Activated CD4-positive, alpha-beta T cell treated with anti-CD3 and anti-CD28 coated beads, Interleukin-10, Interleukin-2, amounts not matched to agents 100 ng/mL and 50 ng/mL, durations not matched to agents 16 hours and 8 hours (primary cell): ENCODE results near the gene MAP3K1.

Experiments used
- DNase-seq: peaks from one replicate; pipeline ENCODE4 v3.0.0-alpha.2; 2020

The MAP3K1 gene

GRCh38 chr5:56850423-56850822 is 35.1 kb downstream of the MAP3K1 start:
- no peak for DNase-seq

DNA sequence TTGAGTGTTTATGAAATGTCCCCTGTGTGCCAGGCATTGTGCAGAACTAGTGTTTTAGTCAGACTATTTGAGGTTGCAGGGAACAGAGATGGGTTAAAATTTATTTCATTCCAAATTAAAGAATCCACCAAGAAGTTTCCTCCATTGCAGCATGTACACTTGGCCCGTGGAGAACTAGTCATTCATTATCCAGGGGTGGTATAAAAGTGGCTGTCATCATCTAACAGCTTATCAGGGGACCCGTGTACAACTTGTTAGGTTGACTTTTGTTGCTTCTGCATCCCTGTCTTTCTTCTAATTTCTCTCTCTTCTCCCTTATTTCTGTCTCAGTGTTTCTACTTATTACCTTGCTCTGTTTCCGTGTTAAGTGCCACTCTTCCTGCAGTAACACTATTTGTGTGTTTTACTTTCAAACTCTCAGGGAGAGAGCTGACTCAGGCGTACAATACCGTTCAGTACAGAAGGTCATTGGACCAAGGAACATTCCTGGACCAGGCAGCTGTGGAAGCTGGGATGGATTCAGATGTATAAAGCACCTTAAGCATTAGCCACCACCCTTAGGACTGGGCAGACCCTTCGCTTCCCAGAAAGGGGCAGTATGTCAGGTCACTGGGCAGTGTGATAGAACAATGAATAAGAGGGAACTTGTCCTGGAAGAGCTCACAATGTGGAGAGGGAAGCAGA is 36.1 kb downstream of the MAP3K1 start:
- no peak for DNase-seq

- DNase-seq = no peak
Measured at GRCh38 chr5:56852228-56853000, 37.1 kb downstream of the MAP3K1 start.

GRCh38 chr5:56853698-56854097 is 38.3 kb downstream of the MAP3K1 start:
- no peak for DNase-seq

DNA sequence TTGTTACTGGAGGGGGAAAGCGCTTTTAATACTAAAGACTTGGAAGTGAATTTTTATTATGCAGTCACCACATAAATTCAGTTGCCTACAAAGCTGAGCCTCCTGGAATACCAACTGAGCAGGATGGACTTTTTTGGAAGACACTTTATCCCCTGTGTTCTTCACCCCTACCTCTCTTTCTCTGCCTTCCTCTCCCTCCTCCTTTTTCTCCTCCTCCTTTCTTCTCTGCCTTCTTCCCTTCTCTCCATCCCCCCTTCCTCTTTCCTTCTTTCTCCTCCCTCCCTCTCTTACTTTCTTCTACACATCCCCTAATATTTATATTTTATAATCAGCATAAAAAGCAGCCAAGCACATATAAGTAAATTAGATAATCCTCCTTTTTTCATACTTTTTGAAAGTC is 39.6 kb downstream of the MAP3K1 start:
- DNase-seq = no peak

DNA sequence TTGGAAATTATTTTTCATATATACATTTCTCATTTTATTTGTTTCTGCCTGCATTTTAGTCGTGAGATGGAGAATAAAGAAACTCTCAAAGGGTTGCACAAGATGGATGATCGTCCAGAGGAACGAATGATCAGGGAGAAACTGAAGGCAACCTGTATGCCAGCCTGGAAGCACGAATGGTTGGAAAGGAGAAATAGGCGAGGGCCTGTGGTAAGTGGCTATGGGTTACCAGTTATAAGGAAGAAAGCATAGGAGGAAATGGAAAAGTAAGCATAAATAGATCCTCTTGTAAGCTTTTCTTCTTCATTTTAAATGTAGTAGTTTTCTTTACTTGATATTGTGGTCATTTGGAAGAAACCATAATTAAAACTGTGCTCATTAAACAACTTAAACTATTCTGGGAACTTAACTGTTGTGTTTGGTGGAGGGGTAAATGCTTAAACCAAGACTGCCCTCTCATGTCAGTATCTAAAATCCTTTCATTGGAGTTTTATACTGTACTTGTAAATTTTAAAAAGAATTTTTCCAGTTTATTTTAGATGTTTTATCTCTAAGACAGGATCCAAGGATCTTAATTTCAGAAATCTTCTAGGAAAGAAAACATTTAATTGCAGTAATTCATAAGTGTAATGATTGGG is 41.3 kb downstream of the MAP3K1 start:
- no peak for DNase-seq

DNA sequence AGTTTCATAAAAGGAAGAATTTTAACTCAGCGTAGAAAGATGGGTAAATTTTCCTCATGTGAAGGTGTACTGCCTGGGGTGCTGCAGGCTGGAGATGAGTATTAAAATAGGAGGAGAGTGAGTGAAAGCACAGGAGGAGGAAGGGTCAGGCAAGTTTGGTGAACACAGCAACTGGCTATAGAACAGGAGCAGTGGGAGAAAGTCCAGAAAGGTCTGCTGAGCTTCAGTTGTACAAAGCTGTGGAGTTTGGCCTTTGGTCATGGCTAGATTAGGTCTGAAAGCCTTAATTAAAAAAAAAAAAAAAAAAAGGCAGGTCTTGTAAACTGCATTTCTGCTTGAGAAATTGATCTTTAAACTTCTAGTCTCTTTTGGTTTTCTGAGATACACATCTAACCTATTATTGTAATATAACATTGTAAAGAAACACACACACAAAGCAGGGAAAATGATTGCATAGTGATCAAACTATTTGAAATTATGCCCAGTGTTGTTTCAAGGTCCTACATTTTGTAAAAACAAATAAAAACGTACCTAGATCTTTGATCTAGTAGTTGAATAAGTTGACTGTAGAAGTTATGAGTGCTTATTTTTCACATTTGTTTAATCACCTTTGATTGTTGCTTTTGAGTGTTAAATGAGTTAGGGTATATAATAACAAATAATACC is 43.6 kb downstream of the MAP3K1 start:
- DNase-seq = no peak

GRCh38 chr5:56861893-56862485 is 46.6 kb downstream of the MAP3K1 start:
- no peak for DNase-seq

DNA sequence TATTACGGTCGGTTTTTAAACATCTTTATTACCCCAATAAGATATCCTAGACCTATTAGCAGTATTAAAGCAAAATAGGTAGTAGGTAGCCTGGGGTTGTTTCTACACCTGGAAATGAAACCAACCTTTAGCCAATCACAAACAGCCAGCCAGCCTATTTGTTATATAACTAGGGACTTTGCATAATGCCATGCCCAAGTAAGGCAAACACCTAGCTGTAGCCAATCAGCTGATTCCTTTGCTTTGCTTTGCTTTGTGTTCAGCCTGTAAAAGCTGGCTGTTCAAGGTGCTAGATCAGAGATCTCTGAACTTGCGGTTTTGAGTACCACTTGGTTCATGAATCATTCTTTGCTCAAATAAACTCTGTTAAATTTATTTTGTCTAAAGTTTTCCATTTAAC is 47.6 kb downstream of the MAP3K1 start:
- no peak for DNase-seq

GRCh38 chr5:56871777-56872176 is 56.4 kb downstream of the MAP3K1 start:
- DNase-seq = no peak

GRCh38 chr5:56873056-56873455 is 57.7 kb downstream of the MAP3K1 start:
- no peak for DNase-seq

DNA sequence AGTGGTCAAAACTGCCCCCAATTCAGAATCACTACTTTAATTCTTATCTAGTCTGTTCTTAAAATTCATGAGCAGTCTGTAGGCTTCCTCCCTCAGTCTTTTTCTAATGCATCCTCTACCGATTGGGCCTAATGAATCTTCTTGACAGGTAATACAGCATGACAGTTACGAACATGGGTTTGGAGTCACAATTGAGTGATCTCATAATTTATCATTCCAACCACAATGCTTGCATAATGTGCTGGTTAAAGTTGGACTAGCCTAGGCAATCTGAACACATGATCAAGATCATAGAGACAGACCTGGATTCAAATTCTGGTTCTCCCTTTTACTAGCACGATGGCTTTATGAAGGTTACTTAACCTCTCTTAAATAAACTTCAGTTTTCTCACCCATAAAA is 61.0 kb downstream of the MAP3K1 start:
- DNase-seq = no peak

GRCh38 chr5:56881571-56881970 is 66.2 kb downstream of the MAP3K1 start:
- DNase-seq = no peak

GRCh38 chr5:56893251-56893951 is 78.1 kb downstream of the MAP3K1 start:
- no peak for DNase-seq

GRCh38 chr5:56896763-56897162 is 81.4 kb downstream of the MAP3K1 start:
- DNase-seq = no peak

- no peak for DNase-seq
Measured at GRCh38 chr5:56898213-56898612, 82.9 kb downstream of the MAP3K1 start.

DNA sequence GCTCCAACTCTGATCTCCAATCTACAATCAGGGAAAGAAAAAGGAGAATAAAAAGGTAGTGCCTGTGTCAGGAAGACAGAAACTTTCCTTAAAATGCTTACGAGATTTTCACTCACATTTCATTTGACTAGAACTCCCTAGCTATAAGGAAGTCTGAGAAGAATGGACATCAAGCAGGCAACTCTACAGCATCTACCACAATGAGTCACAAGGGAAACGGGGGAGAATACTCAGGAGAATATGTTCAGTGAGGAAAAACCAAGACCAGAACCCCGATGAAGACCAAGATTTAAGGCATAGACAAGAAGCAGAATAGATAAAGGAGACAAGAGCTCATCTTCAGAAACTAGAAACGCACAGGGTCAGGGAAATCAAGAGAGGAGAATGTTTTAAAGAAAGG is 85.0 kb downstream of the MAP3K1 start:
- no peak for DNase-seq

DNA sequence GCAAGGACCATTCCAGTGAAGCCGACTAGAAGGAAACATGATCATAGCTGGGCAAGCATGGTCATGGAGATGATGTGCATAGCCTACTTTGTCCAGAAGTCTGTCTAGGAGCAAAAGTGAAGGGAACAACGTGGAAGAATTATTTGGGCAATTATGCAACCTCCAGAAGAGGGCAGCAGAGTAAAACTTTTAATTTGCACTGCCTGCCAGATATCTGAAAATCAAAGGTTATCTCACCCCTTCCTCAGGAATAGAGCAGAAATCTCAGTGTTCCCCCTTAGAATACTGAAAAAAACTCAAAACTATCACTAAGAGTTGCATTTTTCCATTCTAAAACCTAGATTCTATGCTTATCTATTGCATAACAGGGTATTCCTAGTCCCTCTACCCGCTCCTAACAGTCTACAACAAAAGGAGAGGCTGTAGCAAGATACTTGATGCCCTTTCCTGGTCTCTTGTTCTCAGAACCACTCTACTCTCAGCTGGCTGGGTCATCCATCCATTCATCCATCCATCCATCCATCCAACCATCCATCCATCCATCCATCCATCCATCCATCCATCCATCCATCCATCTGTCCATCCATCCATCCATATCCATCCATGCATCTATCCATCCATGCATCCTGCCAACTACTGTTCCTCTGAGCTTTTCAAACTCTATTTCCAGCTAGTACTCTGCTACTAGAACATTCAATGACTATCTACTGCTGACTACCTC is 85.7 kb downstream of the MAP3K1 start:
- peak; percentile 56 for DNase-seq

- no peak for DNase-seq
Measured at GRCh38 chr5:56908942-56909293, 93.6 kb downstream of the MAP3K1 start.

DNA sequence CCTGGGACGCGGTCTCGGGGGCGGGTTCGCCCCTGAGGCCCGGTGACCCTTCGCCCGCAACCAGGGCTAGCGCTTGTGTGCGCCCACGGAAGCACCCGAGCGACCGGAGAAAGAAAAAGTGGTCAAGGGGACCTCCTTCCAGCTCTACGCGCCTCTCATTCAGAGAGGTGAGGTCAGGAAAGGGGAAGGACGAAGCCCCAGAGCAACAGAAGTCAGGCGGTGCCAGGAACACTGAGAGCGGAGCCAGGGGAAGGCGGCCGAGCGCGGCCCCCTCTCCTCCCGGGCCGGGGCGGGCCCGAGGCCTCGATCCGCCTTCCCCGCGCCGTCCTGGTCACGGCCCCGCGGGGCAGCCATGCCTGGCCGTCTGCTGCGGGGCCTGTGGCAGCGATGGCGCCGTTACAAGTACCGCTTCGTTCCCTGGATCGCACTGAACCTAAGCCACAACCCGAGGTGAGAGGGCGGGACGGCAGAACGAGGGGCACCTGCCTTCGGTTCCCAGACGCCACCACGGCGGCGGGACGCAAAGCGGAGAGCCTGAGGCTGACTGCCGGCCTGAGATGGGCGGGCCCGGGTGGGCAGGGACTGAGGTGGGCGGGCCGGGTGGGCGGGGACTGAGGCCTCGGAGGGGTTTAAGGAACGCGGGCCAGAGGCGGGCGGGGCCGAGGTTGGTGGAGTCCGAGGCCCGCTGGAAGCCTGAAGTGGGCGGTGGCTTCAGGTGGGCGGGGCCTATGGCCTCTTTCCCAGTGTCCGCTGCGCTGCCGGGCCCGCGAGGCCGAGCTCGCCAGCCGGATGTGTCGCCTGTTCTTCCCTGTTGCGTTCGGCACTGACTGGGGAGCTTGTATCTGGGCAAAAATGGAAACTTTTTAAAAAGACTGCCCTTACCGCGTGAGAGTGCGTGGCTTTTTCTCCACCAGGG is 94.2 kb downstream of the MAP3K1 start, which contains the start of gene SETD9:
SETD9 (plus strand) TSS at position 303 of the 916 bp plus-strand sequence; CDS start at position 353, 50 bp downstream.
- DNase-seq = peak; percentile 98
